ENCODE measurements around the gene GPR146.

The GPR146 gene

GRCh38 chr7:1042492-1042833 lies 1.9 kb upstream of the GPR146 start:
- ATAC-seq (no peak), DNase-seq (no peak)
- Mint-ChIP-seq H3K4me1 (peaks cover 47% of the 10 kb centered on the region), H3K27me3 (peaks cover 22% of the 10 kb centered on the region), H3K4me3 (no peak overlapping the region), H3K9me3 (no peaks in the 10 kb centered on the region), H3K27ac (no peak overlapping the region), H3K36me3 (ENCODE audit: low read depth) (peaks cover 2% of the 10 kb centered on the region)

GRCh38 chr7:1043552-1044188 lies 676 bp upstream of the GPR146 start:
- no peaks in the 10 kb centered on the region for H3K9me3 Mint-ChIP-seq
- peaks cover 50% of the 10 kb centered on the region for H3K4me1 Mint-ChIP-seq
- H3K4me3 Mint-ChIP-seq, result peak overlapping the region; percentile 69
- peaks cover 22% of the 10 kb centered on the region for H3K27me3 Mint-ChIP-seq
- DNase-seq, result no peak
- peak overlapping the region; percentile 52 for H3K27ac Mint-ChIP-seq
- H3K36me3 Mint-ChIP-seq (ENCODE audit: low read depth), result peaks cover 2% of the 10 kb centered on the region
- ATAC-seq, result no peak

- Mint-ChIP-seq H3K27ac (peak overlapping the region; percentile 51), H3K4me3 (peak overlapping the region; percentile 84), H3K9me3 (no peaks in the 10 kb centered on the region), H3K4me1 (peaks cover 60% of the 10 kb centered on the region), H3K27me3 (peaks cover 20% of the 10 kb centered on the region), H3K36me3 (ENCODE audit: low read depth) (peaks cover 2% of the 10 kb centered on the region)
- DNase-seq (no peak), ATAC-seq (no peak)
Observed at GRCh38 chr7:1045069-1046063, 1.0 kb downstream of the GPR146 start.

GRCh38 chr7:1046722-1047679 lies 2.7 kb downstream of the GPR146 start:
- no peaks in the 10 kb centered on the region for H3K9me3 Mint-ChIP-seq
- peaks cover 6% of the 10 kb centered on the region for H3K27me3 Mint-ChIP-seq
- no peak overlapping the region for H3K27ac Mint-ChIP-seq
- H3K36me3 Mint-ChIP-seq (ENCODE audit: low read depth), result peaks cover under 1% of the 10 kb centered on the region
- H3K4me3 Mint-ChIP-seq, result no peak overlapping the region
- no peak for DNase-seq
- H3K4me1 Mint-ChIP-seq, result peaks cover 51% of the 10 kb centered on the region
- no peak for ATAC-seq

GRCh38 chr7:1049006-1049741 lies 4.8 kb downstream of the GPR146 start:
- DNase-seq (no peak), ATAC-seq (no peak)
- Mint-ChIP-seq H3K9me3 (no peaks in the 10 kb centered on the region), H3K36me3 (ENCODE audit: low read depth) (no peaks in the 10 kb centered on the region), H3K27me3 (no peaks in the 10 kb centered on the region), H3K4me3 (no peak overlapping the region), H3K27ac (no peak overlapping the region), H3K4me1 (peaks cover 31% of the 10 kb centered on the region)

GRCh38 chr7:1049801-1050200 lies 5.5 kb downstream of the GPR146 start:
- no peaks in the 10 kb centered on the region for H3K27me3 Mint-ChIP-seq
- H3K4me1 Mint-ChIP-seq, result peaks cover 30% of the 10 kb centered on the region
- no peaks in the 10 kb centered on the region for H3K36me3 Mint-ChIP-seq (ENCODE audit: low read depth)
- H3K27ac Mint-ChIP-seq, result no peak overlapping the region
- H3K9me3 Mint-ChIP-seq, result no peaks in the 10 kb centered on the region
- ATAC-seq (no peak), DNase-seq (no peak)
- H3K4me3 Mint-ChIP-seq, result no peak overlapping the region

- DNase-seq (no peak), ATAC-seq (no peak)
- Mint-ChIP-seq H3K9me3 (no peaks in the 10 kb centered on the region), H3K36me3 (ENCODE audit: low read depth) (no peaks in the 10 kb centered on the region), H3K27me3 (no peaks in the 10 kb centered on the region), H3K4me1 (peaks cover 27% of the 10 kb centered on the region), H3K27ac (no peak overlapping the region), H3K4me3 (no peak overlapping the region)
Observed at GRCh38 chr7:1050254-1050906, 6.0 kb downstream of the GPR146 start.

GRCh38 chr7:1050956-1051690 lies 6.8 kb downstream of the GPR146 start:
- Mint-ChIP-seq H3K27me3 (no peaks in the 10 kb centered on the region), H3K27ac (no peak overlapping the region), H3K36me3 (ENCODE audit: low read depth) (no peaks in the 10 kb centered on the region), H3K4me3 (no peak overlapping the region), H3K9me3 (no peaks in the 10 kb centered on the region), H3K4me1 (peaks cover 25% of the 10 kb centered on the region)
- no peak for ATAC-seq
- DNase-seq, result no peak

- no peak for ATAC-seq
- H3K36me3 Mint-ChIP-seq (ENCODE audit: low read depth), result no peaks in the 10 kb centered on the region
- H3K4me1 Mint-ChIP-seq, result peaks cover 21% of the 10 kb centered on the region
- no peak overlapping the region for H3K27ac Mint-ChIP-seq
- no peaks in the 10 kb centered on the region for H3K27me3 Mint-ChIP-seq
- no peak for DNase-seq
- H3K9me3 Mint-ChIP-seq, result no peaks in the 10 kb centered on the region
- no peak overlapping the region for H3K4me3 Mint-ChIP-seq
Observed at GRCh38 chr7:1052031-1052818, 7.9 kb downstream of the GPR146 start.

GRCh38 chr7:1053002-1053411 lies 8.7 kb downstream of the GPR146 start:
- no peak overlapping the region for H3K4me3 Mint-ChIP-seq
- no peaks in the 10 kb centered on the region for H3K36me3 Mint-ChIP-seq (ENCODE audit: low read depth)
- DNase-seq, result no peak
- no peak overlapping the region for H3K27ac Mint-ChIP-seq
- peaks cover 20% of the 10 kb centered on the region for H3K4me1 Mint-ChIP-seq
- H3K9me3 Mint-ChIP-seq, result no peaks in the 10 kb centered on the region
- no peak for ATAC-seq
- H3K27me3 Mint-ChIP-seq, result no peaks in the 10 kb centered on the region

- H3K4me3 Mint-ChIP-seq, result no peak overlapping the region
- no peaks in the 10 kb centered on the region for H3K9me3 Mint-ChIP-seq
- H3K36me3 Mint-ChIP-seq (ENCODE audit: low read depth), result no peaks in the 10 kb centered on the region
- ATAC-seq (no peak), DNase-seq (no peak)
- H3K4me1 Mint-ChIP-seq, result peaks cover 15% of the 10 kb centered on the region
- no peaks in the 10 kb centered on the region for H3K27me3 Mint-ChIP-seq
- H3K27ac Mint-ChIP-seq, result no peak overlapping the region
Observed at GRCh38 chr7:1053816-1054370, 9.5 kb downstream of the GPR146 start.

- DNase-seq, result no peak
- Mint-ChIP-seq H3K27ac (no peak overlapping the region), H3K4me1 (peaks cover 10% of the 10 kb centered on the region), H3K9me3 (no peaks in the 10 kb centered on the region), H3K36me3 (ENCODE audit: low read depth) (no peaks in the 10 kb centered on the region), H3K27me3 (no peaks in the 10 kb centered on the region), H3K4me3 (no peak overlapping the region)
- ATAC-seq, result no peak
Observed at GRCh38 chr7:1054438-1054837, 10.1 kb downstream of the GPR146 start.

Measured in activated naive CD8-positive, alpha-beta T cell treated with anti-CD3 and anti-CD28 coated beads, Interleukin-2, amount 50 U/mL, for 24 hours (primary cell).